NCI-H2196 (cell line): Measurements from ENCODE around the gene FCRL4.
"Not testable (repeated sequence)": the region's sequence is repeated elsewhere in the genome, so short reads cannot be mapped to it uniquely, and the experiment has no call there.

Experiments used
- DNase-seq: peaks from one replicate; lab custom pipeline; 2025; ENCODE audit not compliant: unreplicated experiment; lab: John Stamatoyannopoulos, UW

Gene FCRL4

DNA sequence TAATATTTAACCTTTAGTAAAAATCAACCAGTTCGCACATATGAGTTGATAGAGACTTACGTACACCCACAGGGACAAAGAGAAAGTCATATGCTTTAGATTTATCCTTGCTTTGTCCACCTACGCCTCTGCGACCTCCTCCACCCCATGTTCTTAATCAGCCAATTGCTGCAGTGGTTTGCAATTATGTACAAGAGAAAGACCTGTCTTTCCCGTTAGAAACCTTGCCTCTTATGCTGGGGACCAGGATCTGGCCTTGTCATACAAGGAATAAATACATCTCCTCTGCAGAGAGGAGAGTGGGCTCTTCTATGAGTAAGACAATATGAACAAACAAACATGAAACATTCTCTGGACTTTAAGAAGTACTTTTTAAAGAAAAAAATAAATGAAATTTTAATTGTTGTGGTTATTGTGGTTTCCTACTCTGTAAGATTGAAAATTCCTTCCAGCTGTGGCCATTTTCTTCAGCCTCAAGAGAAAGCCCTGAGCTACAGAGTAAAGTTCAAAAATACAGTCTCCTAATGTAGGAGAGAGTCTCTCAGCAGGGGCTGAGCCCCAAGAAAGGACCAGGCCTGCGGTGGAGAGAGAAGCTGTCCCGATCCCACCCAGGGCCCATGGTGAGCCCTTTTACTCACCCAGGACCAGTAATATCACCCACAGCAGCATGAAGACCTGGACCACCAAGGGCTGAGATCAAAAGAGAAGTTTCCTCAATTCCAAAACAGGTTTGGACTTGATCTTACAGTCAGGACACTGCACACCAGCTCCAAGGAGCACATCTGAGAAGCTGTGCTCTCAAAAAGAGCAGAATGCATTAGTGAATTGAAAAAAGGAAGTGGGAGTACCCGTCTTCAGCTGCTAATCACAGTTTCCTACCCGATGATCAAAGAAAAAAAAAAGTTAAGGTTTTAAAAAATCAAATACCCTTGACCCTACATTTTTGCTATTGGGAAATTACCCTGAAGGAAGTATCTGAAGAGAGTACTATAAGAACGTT, 45.9 kb downstream of the FCRL4 start, which contains the start of gene FCRL5:
FCRL5 (minus strand) TSS at position 822 of the 1,000 bp plus-strand sequence; CDS start at position 669, 153 bp downstream.
- no peak for DNase-seq

- not testable (repeated sequence) for DNase-seq
Measured at GRCh38 chr1:157548081-157548480, 49.8 kb downstream of the FCRL4 start.

DNA sequence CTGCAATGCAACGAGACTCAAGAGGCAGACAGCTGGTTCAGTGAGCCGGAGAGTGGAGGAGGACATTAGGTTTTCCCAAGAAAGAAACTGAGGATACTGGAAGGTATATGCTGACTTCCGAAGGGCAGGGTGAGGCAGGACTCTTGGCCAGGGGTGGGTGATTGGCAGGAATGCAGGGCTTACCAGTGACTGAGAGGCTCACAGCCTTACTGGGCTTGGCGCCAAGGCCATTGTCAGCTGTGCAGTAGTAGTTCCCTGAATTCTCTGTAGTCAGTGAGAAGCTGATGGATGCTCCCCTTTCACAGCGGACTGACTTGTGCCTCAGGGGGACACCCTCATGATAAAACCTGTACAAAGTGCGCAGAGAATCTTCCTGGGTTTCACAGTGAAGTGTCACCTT, 55.2 kb downstream of the FCRL4 start:
- DNase-seq = no peak

DNA sequence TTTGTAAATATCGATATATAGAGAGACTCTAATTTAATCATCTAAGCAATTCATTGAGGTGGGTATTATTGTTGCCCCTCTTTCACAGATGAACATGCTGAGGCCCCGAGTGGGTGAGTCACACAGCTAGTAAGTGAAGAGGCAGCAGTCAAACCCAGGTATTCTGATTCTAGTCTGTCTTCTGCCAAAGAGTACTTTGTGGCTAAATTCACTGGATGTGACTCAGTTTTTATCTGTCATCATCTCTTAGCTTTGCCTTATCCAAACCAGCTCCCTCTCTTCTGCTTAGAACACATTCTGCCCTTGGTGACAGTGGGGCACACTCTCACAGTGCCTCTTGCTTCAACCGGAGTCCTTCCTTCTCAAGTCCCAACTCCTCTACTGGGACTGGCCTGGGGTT, 57.0 kb downstream of the FCRL4 start:
- DNase-seq = no peak

DNA sequence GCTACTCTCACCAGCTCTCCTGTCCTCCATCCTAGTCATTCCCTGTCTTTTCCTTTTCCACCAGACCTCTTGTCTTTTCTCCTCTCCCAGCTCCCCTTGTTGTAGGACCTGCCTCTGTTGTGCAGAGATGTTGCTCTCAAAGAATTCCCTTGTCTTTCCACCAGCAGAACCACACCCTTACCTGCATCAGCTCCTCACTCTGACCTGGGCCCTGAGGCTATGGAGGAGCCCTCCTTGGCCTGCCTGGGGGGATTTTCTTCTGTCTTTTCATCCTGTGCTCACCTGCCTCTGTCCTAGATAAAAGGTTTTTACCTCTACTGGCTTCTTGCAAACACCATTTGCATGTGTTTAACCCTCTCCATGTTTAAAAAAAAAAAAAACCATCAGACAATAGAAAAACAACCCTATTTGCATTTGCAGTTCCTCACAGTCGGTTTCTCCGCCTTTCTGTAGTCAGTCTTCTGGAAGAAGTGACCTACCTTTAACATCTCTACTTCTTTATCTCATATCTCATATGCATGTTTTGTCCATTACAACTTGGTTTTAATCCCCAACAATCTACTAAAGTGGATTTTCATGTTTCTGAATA, 57.6 kb downstream of the FCRL4 start:
- DNase-seq = no peak

- DNase-seq = no peak
Measured at GRCh38 chr1:157539568-157539967, 58.3 kb downstream of the FCRL4 start.

DNA sequence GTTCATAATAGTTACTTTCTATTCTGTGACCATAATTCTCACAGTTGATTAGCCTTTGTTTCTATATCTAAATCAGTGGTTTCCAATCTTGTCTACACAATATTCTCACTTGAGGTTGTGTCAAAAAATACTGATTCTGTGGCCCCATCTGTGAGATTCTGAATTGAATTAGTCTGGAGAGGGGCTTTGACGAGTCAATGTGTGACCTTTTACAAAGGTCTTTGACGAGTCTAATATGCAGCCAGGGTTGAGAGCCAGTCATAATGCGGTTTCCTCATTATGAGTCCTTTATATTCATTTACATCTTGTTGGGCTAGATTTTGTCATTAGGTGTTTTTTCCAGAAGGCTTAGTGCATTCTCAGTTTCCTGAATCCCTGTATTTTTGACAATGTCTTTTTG, 65.3 kb downstream of the FCRL4 start:
- no peak for DNase-seq

GRCh38 chr1:157523774-157524493, 74.0 kb downstream of the FCRL4 start:
- no peak for DNase-seq
